ENCODE results near the gene BRD3OS. TPM values are rescaled to one million over a fixed set of nuclear protein-coding genes. Genes with fewer than 3 reads are reported as not detected.

Gene BRD3OS
- polyA plus RNA-seq, 1 donor = 8.4 TPM

GRCh38 chr9:134045841-134046544 lies 20.7 kb downstream of the BRD3OS start:
- H3K36me3 ChIP-seq (ENCODE audit: control insufficient read depth, insufficient read depth, low read length) = peaks cover 92% of the 10 kb centered on the region
- no CpG with 5 or more reads among the region's 26 CpGs for WGBS (ENCODE audit: insufficient coverage, low lambda C conversion rate)
- H3K9me3 ChIP-seq (ENCODE audit: control insufficient read depth, low read depth, low read length) = peaks cover 2% of the 10 kb centered on the region

GRCh38 chr9:134046894-134047681 lies 21.8 kb downstream of the BRD3OS start:
- Histone ChIP-seq H3K27ac (ENCODE audit: low read length) (no peak overlapping the region), H3K9me3 (ENCODE audit: control insufficient read depth, low read depth, low read length) (peaks cover 2% of the 10 kb centered on the region), H3K36me3 (ENCODE audit: control insufficient read depth, insufficient read depth, low read length) (peaks cover 90% of the 10 kb centered on the region), H3K4me1 (ENCODE audit: control insufficient read depth, insufficient read depth, low read length) (peaks cover 14% of the 10 kb centered on the region), H3K4me3 (ENCODE audit: low read length) (no peak overlapping the region), H3K27me3 (ENCODE audit: control insufficient read depth, insufficient read depth, low read length) (no peaks in the 10 kb centered on the region)
- DNase-seq = no peak
- no CpG with 5 or more reads among the region's 21 CpGs for WGBS (ENCODE audit: insufficient coverage, low lambda C conversion rate)

More at GRCh38 chr9:134045841-134046544, 20.7 kb downstream of the BRD3OS start:
- Histone ChIP-seq H3K4me3 (ENCODE audit: low read length) (no peak overlapping the region), H3K4me1 (ENCODE audit: control insufficient read depth, insufficient read depth, low read length) (peaks cover 7% of the 10 kb centered on the region), H3K27ac (ENCODE audit: low read length) (no peak overlapping the region), H3K27me3 (ENCODE audit: control insufficient read depth, insufficient read depth, low read length) (no peaks in the 10 kb centered on the region)
- no peak for DNase-seq

GRCh38 chr9:134047868-134048581 lies 22.7 kb downstream of the BRD3OS start:
- Histone ChIP-seq H3K27ac (ENCODE audit: low read length) (no peak overlapping the region), H3K4me1 (ENCODE audit: control insufficient read depth, insufficient read depth, low read length) (peaks cover 18% of the 10 kb centered on the region), H3K4me3 (ENCODE audit: low read length) (no peak overlapping the region), H3K27me3 (ENCODE audit: control insufficient read depth, insufficient read depth, low read length) (no peaks in the 10 kb centered on the region), H3K9me3 (ENCODE audit: control insufficient read depth, low read depth, low read length) (peaks cover 2% of the 10 kb centered on the region), H3K36me3 (ENCODE audit: control insufficient read depth, insufficient read depth, low read length) (peaks cover 96% of the 10 kb centered on the region)
- no CpG with 5 or more reads among the region's 53 CpGs for WGBS (ENCODE audit: insufficient coverage, low lambda C conversion rate)
- no peak for DNase-seq

GRCh38 chr9:134048582-134048968 lies 23.3 kb downstream of the BRD3OS start:
- DNase-seq = no peak
- H3K27ac ChIP-seq (ENCODE audit: low read length) = no peak overlapping the region

GRCh38 chr9:134049236-134049635 lies 24.0 kb downstream of the BRD3OS start:
- no peak overlapping the region for H3K27ac ChIP-seq (ENCODE audit: low read length)
- no peak for DNase-seq
- H3K4me3 ChIP-seq (ENCODE audit: low read length) = no peak overlapping the region
- no CpG with 5 or more reads among the region's 20 CpGs for WGBS (ENCODE audit: insufficient coverage, low lambda C conversion rate)
- no peaks in the 10 kb centered on the region for H3K27me3 ChIP-seq (ENCODE audit: control insufficient read depth, insufficient read depth, low read length)
- peaks cover 2% of the 10 kb centered on the region for H3K9me3 ChIP-seq (ENCODE audit: control insufficient read depth, low read depth, low read length)
- peaks cover 18% of the 10 kb centered on the region for H3K4me1 ChIP-seq (ENCODE audit: control insufficient read depth, insufficient read depth, low read length)
- peaks cover 88% of the 10 kb centered on the region for H3K36me3 ChIP-seq (ENCODE audit: control insufficient read depth, insufficient read depth, low read length)

More at GRCh38 chr9:134048582-134048968, 23.3 kb downstream of the BRD3OS start:
- Histone ChIP-seq H3K9me3 (ENCODE audit: control insufficient read depth, low read depth, low read length) (peaks cover 2% of the 10 kb centered on the region), H3K4me1 (ENCODE audit: control insufficient read depth, insufficient read depth, low read length) (peaks cover 18% of the 10 kb centered on the region), H3K27me3 (ENCODE audit: control insufficient read depth, insufficient read depth, low read length) (no peaks in the 10 kb centered on the region), H3K4me3 (ENCODE audit: low read length) (no peak overlapping the region), H3K36me3 (ENCODE audit: control insufficient read depth, insufficient read depth, low read length) (peaks cover 94% of the 10 kb centered on the region)
- WGBS (ENCODE audit: insufficient coverage, low lambda C conversion rate) = no CpG with 5 or more reads among the region's 12 CpGs

GRCh38 chr9:134049772-134050588 lies 24.7 kb downstream of the BRD3OS start:
- peaks cover 19% of the 10 kb centered on the region for H3K4me1 ChIP-seq (ENCODE audit: control insufficient read depth, insufficient read depth, low read length)
- WGBS (ENCODE audit: insufficient coverage, low lambda C conversion rate) = no CpG with 5 or more reads among the region's 28 CpGs
- H3K4me3 ChIP-seq (ENCODE audit: low read length) = no peak overlapping the region
- H3K9me3 ChIP-seq (ENCODE audit: control insufficient read depth, low read depth, low read length) = peaks cover 2% of the 10 kb centered on the region
- peaks cover 81% of the 10 kb centered on the region for H3K36me3 ChIP-seq (ENCODE audit: control insufficient read depth, insufficient read depth, low read length)
- H3K27ac ChIP-seq (ENCODE audit: low read length) = peak overlapping the region; percentile 60
- H3K27me3 ChIP-seq (ENCODE audit: control insufficient read depth, insufficient read depth, low read length) = no peaks in the 10 kb centered on the region
- DNase-seq = peak; percentile 56 to 85

- Histone ChIP-seq H3K4me3 (ENCODE audit: low read length) (no peak overlapping the region), H3K27me3 (ENCODE audit: control insufficient read depth, insufficient read depth, low read length) (no peaks in the 10 kb centered on the region), H3K4me1 (ENCODE audit: control insufficient read depth, insufficient read depth, low read length) (peaks cover 26% of the 10 kb centered on the region), H3K9me3 (ENCODE audit: control insufficient read depth, low read depth, low read length) (peaks cover 2% of the 10 kb centered on the region), H3K27ac (ENCODE audit: low read length) (peak overlapping the region; percentile 60), H3K36me3 (ENCODE audit: control insufficient read depth, insufficient read depth, low read length) (peaks cover 73% of the 10 kb centered on the region)
- DNase-seq = peak in 1 of 2 donors; percentile 18
- WGBS (ENCODE audit: insufficient coverage, low lambda C conversion rate) = no CpG with 5 or more reads among the region's 14 CpGs
These were observed 25.4 kb downstream of the BRD3OS start for GRCh38 chr9:134050726-134051125.

GRCh38 chr9:134051319-134051718 lies 26.0 kb downstream of the BRD3OS start:
- peaks cover 32% of the 10 kb centered on the region for H3K4me1 ChIP-seq (ENCODE audit: control insufficient read depth, insufficient read depth, low read length)
- H3K4me3 ChIP-seq (ENCODE audit: low read length) = no peak overlapping the region
- H3K9me3 ChIP-seq (ENCODE audit: control insufficient read depth, low read depth, low read length) = peaks cover 2% of the 10 kb centered on the region
- peaks cover 67% of the 10 kb centered on the region for H3K36me3 ChIP-seq (ENCODE audit: control insufficient read depth, insufficient read depth, low read length)
- no peaks in the 10 kb centered on the region for H3K27me3 ChIP-seq (ENCODE audit: control insufficient read depth, insufficient read depth, low read length)
- DNase-seq = peak in 1 of 2 donors; percentile 79
- no CpG with 5 or more reads among the region's 16 CpGs for WGBS (ENCODE audit: insufficient coverage, low lambda C conversion rate)
- H3K27ac ChIP-seq (ENCODE audit: low read length) = peak overlapping the region; percentile 60

- H3K4me1 ChIP-seq (ENCODE audit: control insufficient read depth, insufficient read depth, low read length) = peaks cover 44% of the 10 kb centered on the region
- no CpG with 5 or more reads among the region's 3 CpGs for WGBS (ENCODE audit: insufficient coverage, low lambda C conversion rate)
- H3K27ac ChIP-seq (ENCODE audit: low read length) = no peak overlapping the region
- no peaks in the 10 kb centered on the region for H3K27me3 ChIP-seq (ENCODE audit: control insufficient read depth, insufficient read depth, low read length)
- peaks cover 2% of the 10 kb centered on the region for H3K9me3 ChIP-seq (ENCODE audit: control insufficient read depth, low read depth, low read length)
- no peak for DNase-seq
- H3K36me3 ChIP-seq (ENCODE audit: control insufficient read depth, insufficient read depth, low read length) = peaks cover 56% of the 10 kb centered on the region
- no peak overlapping the region for H3K4me3 ChIP-seq (ENCODE audit: low read length)
These were observed 27.2 kb downstream of the BRD3OS start for GRCh38 chr9:134052491-134052890.
